Measurements from ENCODE around the gene RIT2. TPM values are rescaled to one million over a fixed set of nuclear protein-coding genes. Genes with fewer than 3 reads are reported as not detected.
A peak's percentile ranks its signal among the peaks of the same experiment; 100 is the strongest.

Gene RIT2
- total RNA-seq, 1 experiment from 2014 or later: not detected

GRCh38 chr18:42929181-42929580 is 186.3 kb downstream of the RIT2 start:
- TF ChIP-seq CTCF (IDR thresholded peaks at IDR 0.05; ENCODE audit: unreplicated experiment): no peak
- H3K4me3 Mint-ChIP-seq (ENCODE audit: unreplicated experiment): no peak overlapping the region
- ChIA-PET CTCF (interaction anchor here (0.6 kb wide), 1 partner anchor 168 kb away, joined by 3 read pairs; no protein-coding TSS in a partner anchor), POLR2A (no interaction called here)
- no peaks in the 10 kb centered on the region for H3K36me3 Mint-ChIP-seq (ENCODE audit: insufficient read depth, unreplicated experiment)
- H3K27me3 Mint-ChIP-seq (ENCODE audit: insufficient read depth, unreplicated experiment): no peaks in the 10 kb centered on the region
- BruUV-seq (replicated peaks): no TSS peak
- H3K9me3 Mint-ChIP-seq (ENCODE audit: unreplicated experiment): no peaks in the 10 kb centered on the region
- no peak for DNase-seq (ENCODE audit: unreplicated experiment)
- intact Hi-C loops (cut with micrococcal nuclease): no loop called here
- H3K4me1 Mint-ChIP-seq (ENCODE audit: insufficient read depth, unreplicated experiment): peaks cover 9% of the 10 kb centered on the region
- no peak overlapping the region for H3K27ac Mint-ChIP-seq (ENCODE audit: low read depth, unreplicated experiment)

GRCh38 chr18:42925036-42925435 is 190.4 kb downstream of the RIT2 start:
- ChIA-PET CTCF (no interaction called here), POLR2A (no interaction called here)
- no TSS peak for BruUV-seq (replicated peaks)
- peak; percentile 67 for DNase-seq (ENCODE audit: unreplicated experiment)
- Mint-ChIP-seq H3K4me3 (ENCODE audit: unreplicated experiment) (no peak overlapping the region), H3K4me1 (ENCODE audit: insufficient read depth, unreplicated experiment) (peaks cover 5% of the 10 kb centered on the region), H3K27me3 (ENCODE audit: insufficient read depth, unreplicated experiment) (no peaks in the 10 kb centered on the region), H3K36me3 (ENCODE audit: insufficient read depth, unreplicated experiment) (no peaks in the 10 kb centered on the region), H3K9me3 (ENCODE audit: unreplicated experiment) (no peaks in the 10 kb centered on the region), H3K27ac (ENCODE audit: low read depth, unreplicated experiment) (no peak overlapping the region)
- intact Hi-C loops (cut with micrococcal nuclease): no loop called here
- TF ChIP-seq CTCF (IDR thresholded peaks at IDR 0.05; ENCODE audit: unreplicated experiment): no peak

GRCh38 chr18:42922363-42922762 is 193.1 kb downstream of the RIT2 start:
- ChIA-PET POLR2A (no interaction called here), CTCF (interaction anchor here (0.6 kb wide), 1 partner anchor 172 kb away, joined by 3 read pairs; no protein-coding TSS in a partner anchor)
- Mint-ChIP-seq H3K27ac (ENCODE audit: low read depth, unreplicated experiment) (no peak overlapping the region), H3K9me3 (ENCODE audit: unreplicated experiment) (no peaks in the 10 kb centered on the region), H3K4me3 (ENCODE audit: unreplicated experiment) (no peak overlapping the region), H3K4me1 (ENCODE audit: insufficient read depth, unreplicated experiment) (no peaks in the 10 kb centered on the region), H3K36me3 (ENCODE audit: insufficient read depth, unreplicated experiment) (no peaks in the 10 kb centered on the region), H3K27me3 (ENCODE audit: insufficient read depth, unreplicated experiment) (no peaks in the 10 kb centered on the region)
- DNase-seq (ENCODE audit: unreplicated experiment): no peak
- intact Hi-C loops (cut with micrococcal nuclease): no loop called here
- no peak for TF ChIP-seq CTCF (IDR thresholded peaks at IDR 0.05; ENCODE audit: unreplicated experiment)
- no TSS peak for BruUV-seq (replicated peaks)

GRCh38 chr18:42921226-42921737 is 194.2 kb downstream of the RIT2 start:
- no peaks in the 10 kb centered on the region for H3K9me3 Mint-ChIP-seq (ENCODE audit: unreplicated experiment)
- CTCF ChIA-PET: no interaction called here

More at GRCh38 chr18:42921226-42921737, 194.2 kb downstream of the RIT2 start:
- Mint-ChIP-seq H3K27me3 (ENCODE audit: insufficient read depth, unreplicated experiment) (no peaks in the 10 kb centered on the region), H3K27ac (ENCODE audit: low read depth, unreplicated experiment) (no peak overlapping the region), H3K4me3 (ENCODE audit: unreplicated experiment) (no peak overlapping the region), H3K4me1 (ENCODE audit: insufficient read depth, unreplicated experiment) (no peaks in the 10 kb centered on the region), H3K36me3 (ENCODE audit: insufficient read depth, unreplicated experiment) (no peaks in the 10 kb centered on the region)
- no peak for TF ChIP-seq CTCF (IDR thresholded peaks at IDR 0.05; ENCODE audit: unreplicated experiment)
- no peak for DNase-seq (ENCODE audit: unreplicated experiment)
- POLR2A ChIA-PET: no interaction called here
- intact Hi-C loops (cut with micrococcal nuclease): no loop called here
- no TSS peak for BruUV-seq (replicated peaks)
